Hepatocyte (in vitro differentiated cells): ENCODE data around the gene CCDC187.

Experiments used
- EZH2 ChIP-seq: fragments of 200-600 bp; sonication (generic); IDR thresholded peaks from 2 replicates; pipeline ENCODE4 v1.6.1; 2016; ENCODE audit warnings: antibody characterized with exemption, mild to moderate bottlenecking, borderline replicate concordance
- EZH2phosphoT487 ChIP-seq: fragments of 200-600 bp; sonication (generic); IDR thresholded peaks from one replicate; pipeline ENCODE4 v1.6.1; 2018; ENCODE audit warnings: antibody characterized with exemption, mild to moderate bottlenecking, low read depth, moderate library complexity; ENCODE audit not compliant: unreplicated experiment, severe bottlenecking
- TF ChIP-seq, protein P1 (sequence below): fragments of 200-600 bp; sonication (generic); IDR thresholded peaks from 2 replicates; pipeline ENCODE4 v1.5.1; 2016; ENCODE audit warnings: antibody characterized with exemption, mild to moderate bottlenecking; ENCODE audit not compliant: poor library complexity

DNA sequence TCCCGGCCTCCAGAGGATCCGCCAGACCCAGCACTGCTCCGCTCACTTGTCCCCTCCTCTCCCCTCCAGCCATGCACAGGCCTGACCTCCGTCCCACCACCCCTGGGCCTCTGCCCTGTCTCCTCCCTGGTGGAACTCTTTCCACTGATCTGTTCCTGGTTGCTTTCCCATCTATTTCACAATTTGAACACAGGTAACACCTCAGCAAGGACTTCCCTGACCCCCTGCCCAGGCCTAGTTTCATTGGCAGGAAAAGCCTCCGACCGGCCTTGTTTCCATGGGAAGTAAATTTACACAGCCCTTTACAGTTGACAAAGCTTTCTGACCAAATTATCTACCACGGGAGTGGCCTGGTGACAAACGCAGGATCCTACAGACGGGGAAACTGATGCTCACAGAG is 73.1 kb downstream of the CCDC187 start:
- TF ChIP-seq, protein P1, sequence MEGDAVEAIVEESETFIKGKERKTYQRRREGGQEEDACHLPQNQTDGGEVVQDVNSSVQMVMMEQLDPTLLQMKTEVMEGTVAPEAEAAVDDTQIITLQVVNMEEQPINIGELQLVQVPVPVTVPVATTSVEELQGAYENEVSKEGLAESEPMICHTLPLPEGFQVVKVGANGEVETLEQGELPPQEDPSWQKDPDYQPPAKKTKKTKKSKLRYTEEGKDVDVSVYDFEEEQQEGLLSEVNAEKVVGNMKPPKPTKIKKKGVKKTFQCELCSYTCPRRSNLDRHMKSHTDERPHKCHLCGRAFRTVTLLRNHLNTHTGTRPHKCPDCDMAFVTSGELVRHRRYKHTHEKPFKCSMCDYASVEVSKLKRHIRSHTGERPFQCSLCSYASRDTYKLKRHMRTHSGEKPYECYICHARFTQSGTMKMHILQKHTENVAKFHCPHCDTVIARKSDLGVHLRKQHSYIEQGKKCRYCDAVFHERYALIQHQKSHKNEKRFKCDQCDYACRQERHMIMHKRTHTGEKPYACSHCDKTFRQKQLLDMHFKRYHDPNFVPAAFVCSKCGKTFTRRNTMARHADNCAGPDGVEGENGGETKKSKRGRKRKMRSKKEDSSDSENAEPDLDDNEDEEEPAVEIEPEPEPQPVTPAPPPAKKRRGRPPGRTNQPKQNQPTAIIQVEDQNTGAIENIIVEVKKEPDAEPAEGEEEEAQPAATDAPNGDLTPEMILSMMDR = no peak
- TF ChIP-seq EZH2phosphoT487 = no peak
- no peak for TF ChIP-seq EZH2
